ENCODE measurements around the gene BNIPL.

The BNIPL gene

GRCh38 chr1:151001602-151002001 lies 34.8 kb upstream of the BNIPL start:
- TF ChIP-seq POLR2A (IDR thresholded peaks at IDR 0.05; ENCODE audit: low read depth, low read length) (no peak), TAF1 (IDR thresholded peaks at IDR 0.05; ENCODE audit: borderline replicate concordance, low read depth, low read length) (no peak), POLR2AphosphoS5 (IDR thresholded peaks at IDR 0.05; ENCODE audit: low read depth, low read length) (no peak)
- FAIRE-seq (no peak), DNase-seq (ENCODE audit: insufficient read length) (no peak)

GRCh38 chr1:151002051-151002450 lies 34.3 kb upstream of the BNIPL start:
- no peak for TF ChIP-seq POLR2A (IDR thresholded peaks at IDR 0.05; ENCODE audit: low read depth, low read length)
- no peak for TF ChIP-seq TAF1 (IDR thresholded peaks at IDR 0.05; ENCODE audit: borderline replicate concordance, low read depth, low read length)
- TF ChIP-seq POLR2AphosphoS5 (IDR thresholded peaks at IDR 0.05; ENCODE audit: low read depth, low read length), result no peak
- no peak for DNase-seq (ENCODE audit: insufficient read length)
- FAIRE-seq, result no peak

- no peak for DNase-seq (ENCODE audit: insufficient read length)
- no peak for FAIRE-seq
- TF ChIP-seq TAF1 (IDR thresholded peaks at IDR 0.05; ENCODE audit: borderline replicate concordance, low read depth, low read length), result no peak
- TF ChIP-seq POLR2A (IDR thresholded peaks at IDR 0.05; ENCODE audit: low read depth, low read length), result no peak
- TF ChIP-seq POLR2AphosphoS5 (IDR thresholded peaks at IDR 0.05; ENCODE audit: low read depth, low read length), result no peak
Observed at GRCh38 chr1:151002611-151003010, 33.8 kb upstream of the BNIPL start.

- DNase-seq (ENCODE audit: insufficient read length), result no peak
- TF ChIP-seq POLR2A (IDR thresholded peaks at IDR 0.05; ENCODE audit: low read depth, low read length) (no peak), POLR2AphosphoS5 (IDR thresholded peaks at IDR 0.05; ENCODE audit: low read depth, low read length) (no peak), TAF1 (IDR thresholded peaks at IDR 0.05; ENCODE audit: borderline replicate concordance, low read depth, low read length) (no peak)
- FAIRE-seq, result no peak
Observed at GRCh38 chr1:151003180-151003579, 33.2 kb upstream of the BNIPL start.

- FAIRE-seq (no peak), DNase-seq (ENCODE audit: insufficient read length) (no peak)
- TF ChIP-seq TAF1 (IDR thresholded peaks at IDR 0.05; ENCODE audit: borderline replicate concordance, low read depth, low read length) (no peak), POLR2A (IDR thresholded peaks at IDR 0.05; ENCODE audit: low read depth, low read length) (no peak), POLR2AphosphoS5 (IDR thresholded peaks at IDR 0.05; ENCODE audit: low read depth, low read length) (no peak)
Observed at GRCh38 chr1:151005729-151006319, 30.6 kb upstream of the BNIPL start.

GRCh38 chr1:151006327-151007052 lies 29.9 kb upstream of the BNIPL start, which contains the start of gene MINDY1:
Gene MINDY1 (minus strand): TSS chr1:151006902. CDS start chr1:151002617, 4,285 bp downstream.
- no peak for TF ChIP-seq POLR2A (IDR thresholded peaks at IDR 0.05; ENCODE audit: low read depth, low read length)
- TF ChIP-seq TAF1 (IDR thresholded peaks at IDR 0.05; ENCODE audit: borderline replicate concordance, low read depth, low read length), result no peak
- no peak for TF ChIP-seq POLR2AphosphoS5 (IDR thresholded peaks at IDR 0.05; ENCODE audit: low read depth, low read length)
- no peak for DNase-seq (ENCODE audit: insufficient read length)
- no peak for FAIRE-seq

- DNase-seq (ENCODE audit: insufficient read length), result no peak
- FAIRE-seq, result no peak
- TF ChIP-seq POLR2AphosphoS5 (IDR thresholded peaks at IDR 0.05; ENCODE audit: low read depth, low read length) (no peak), TAF1 (IDR thresholded peaks at IDR 0.05; ENCODE audit: borderline replicate concordance, low read depth, low read length) (no peak), POLR2A (IDR thresholded peaks at IDR 0.05; ENCODE audit: low read depth, low read length) (no peak)
Observed at GRCh38 chr1:151007853-151008243, 28.5 kb upstream of the BNIPL start.

GRCh38 chr1:151008244-151009205 lies 27.9 kb upstream of the BNIPL start, which contains the start of gene PRUNE1:
Gene PRUNE1 (plus strand): TSS chr1:151008449. CDS start chr1:151008633, 184 bp downstream.
- TF ChIP-seq POLR2A (IDR thresholded peaks at IDR 0.05; ENCODE audit: low read depth, low read length) (peak; percentile 62; the same call in 1 of the 2 replicates), POLR2AphosphoS5 (IDR thresholded peaks at IDR 0.05; ENCODE audit: low read depth, low read length) (no peak), TAF1 (IDR thresholded peaks at IDR 0.05; ENCODE audit: borderline replicate concordance, low read depth, low read length) (0 out of 2 replicates have a peak, but pooled peaks have one; percentile 38)
- DNase-seq (ENCODE audit: insufficient read length) (peak; percentile 96), FAIRE-seq (peak; percentile 91)

GRCh38 chr1:151009206-151009587 lies 27.2 kb upstream of the BNIPL start:
- no peak for DNase-seq (ENCODE audit: insufficient read length)
- TF ChIP-seq POLR2A (IDR thresholded peaks at IDR 0.05; ENCODE audit: low read depth, low read length), result no peak
- TF ChIP-seq POLR2AphosphoS5 (IDR thresholded peaks at IDR 0.05; ENCODE audit: low read depth, low read length), result no peak
- no peak for TF ChIP-seq TAF1 (IDR thresholded peaks at IDR 0.05; ENCODE audit: borderline replicate concordance, low read depth, low read length)
- no peak for FAIRE-seq

GRCh38 chr1:151009674-151010345 lies 26.6 kb upstream of the BNIPL start:
- FAIRE-seq, result no peak

More at GRCh38 chr1:151009674-151010345, 26.6 kb upstream of the BNIPL start:
- TF ChIP-seq TAF1 (IDR thresholded peaks at IDR 0.05; ENCODE audit: borderline replicate concordance, low read depth, low read length) (no peak), POLR2AphosphoS5 (IDR thresholded peaks at IDR 0.05; ENCODE audit: low read depth, low read length) (no peak), POLR2A (IDR thresholded peaks at IDR 0.05; ENCODE audit: low read depth, low read length) (no peak)
- no peak for DNase-seq (ENCODE audit: insufficient read length)

Data from GM12892 (cell line).